Osteocyte (in vitro differentiated cells): ENCODE results near the gene EVPL. TPM values are rescaled to one million over a fixed set of nuclear protein-coding genes. Genes with fewer than 3 reads are reported as not detected.

Experiments
- DNase-seq: peaks from one replicate; pipeline ENCODE4 v3.0.0; 2021; ENCODE audit warnings: mixed read lengths; ENCODE audit not compliant: unreplicated experiment; ENCODE audit errors: extremely low spot score
- H3K27ac Mint-ChIP-seq: one replicate; pipeline ENCODE4 v1.8.0; 2021; ENCODE audit warnings: mild to moderate bottlenecking, mixed read lengths; ENCODE audit not compliant: unreplicated experiment
- H3K27me3 Mint-ChIP-seq: one replicate; pipeline ENCODE4 v1.8.0; 2021; ENCODE audit warnings: mixed read lengths; ENCODE audit not compliant: unreplicated experiment
- H3K36me3 Mint-ChIP-seq: one replicate; pipeline ENCODE4 v1.8.0; 2021; ENCODE audit warnings: mixed read lengths; ENCODE audit not compliant: unreplicated experiment
- H3K4me1 Mint-ChIP-seq: one replicate; pipeline ENCODE4 v1.8.0; 2021; ENCODE audit warnings: mixed read lengths; ENCODE audit not compliant: unreplicated experiment
- H3K4me3 Mint-ChIP-seq: one replicate; pipeline ENCODE4 v1.8.0; 2021; ENCODE audit warnings: mild to moderate bottlenecking, moderate library complexity, mixed read lengths; ENCODE audit not compliant: unreplicated experiment
- H3K9me3 Mint-ChIP-seq: one replicate; pipeline ENCODE4 v1.8.0; 2021; ENCODE audit warnings: mixed read lengths; ENCODE audit not compliant: unreplicated experiment
- CTCF ChIP-seq: fragments of 200-600 bp; sonication (generic); IDR thresholded peaks from 2 replicates; pipeline ENCODE4 v1.5.0; 2021; ENCODE audit warnings: antibody characterized with exemption, mild to moderate bottlenecking, moderate library complexity
- total RNA-seq: library from RNA; stranded (reverse); gene quantifications from 2 replicates; pipeline ENCODE4 v1.2.1, GENCODE V29; 2021

The EVPL gene
- total RNA-seq, 1 donor from 2014 or later = not detected

- TF ChIP-seq CTCF = no peak
- peaks cover 2% of the 10 kb centered on the region for H3K27me3 Mint-ChIP-seq
- no peaks in the 10 kb centered on the region for H3K36me3 Mint-ChIP-seq
- no peak overlapping the region for H3K4me3 Mint-ChIP-seq
- H3K27ac Mint-ChIP-seq = no peak overlapping the region
- peaks cover 5% of the 10 kb centered on the region for H3K4me1 Mint-ChIP-seq
- H3K9me3 Mint-ChIP-seq = no peaks in the 10 kb centered on the region
- no peak for DNase-seq
These were observed 13.7 kb downstream of the EVPL start for GRCh38 chr17:76013377-76013932.

DNA sequence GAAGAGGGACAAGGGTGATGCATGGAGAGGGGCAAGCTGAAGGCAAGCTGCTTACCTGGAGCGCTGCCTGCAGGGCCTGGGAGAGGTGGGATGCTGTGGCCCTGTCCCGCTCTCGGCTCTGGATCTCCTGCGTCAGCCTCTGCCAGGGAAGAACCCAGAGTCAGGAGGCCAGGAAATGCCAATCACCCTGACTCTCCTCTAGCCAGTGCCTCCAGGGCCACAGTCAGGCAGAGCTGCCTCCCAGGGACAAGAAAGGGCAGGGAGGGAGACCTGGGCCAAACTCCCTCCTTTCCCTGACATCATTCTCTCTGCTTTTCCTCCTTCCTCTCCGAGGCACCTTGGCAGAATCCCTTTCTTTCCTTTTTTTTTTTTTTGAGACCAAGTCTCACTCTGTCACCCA lies 15.2 kb downstream of the EVPL start:
- Mint-ChIP-seq H3K27ac (no peak overlapping the region), H3K9me3 (no peaks in the 10 kb centered on the region), H3K27me3 (peaks cover 2% of the 10 kb centered on the region), H3K4me1 (peaks cover 5% of the 10 kb centered on the region), H3K36me3 (no peaks in the 10 kb centered on the region), H3K4me3 (no peak overlapping the region)
- no peak for TF ChIP-seq CTCF
- no peak for DNase-seq

GRCh38 chr17:76009969-76010661 lies 17.0 kb downstream of the EVPL start:
- no peak for TF ChIP-seq CTCF
- Mint-ChIP-seq H3K4me3 (no peak overlapping the region), H3K9me3 (no peaks in the 10 kb centered on the region), H3K27ac (no peak overlapping the region), H3K4me1 (peaks cover 13% of the 10 kb centered on the region), H3K27me3 (no peaks in the 10 kb centered on the region), H3K36me3 (no peaks in the 10 kb centered on the region)
- no peak for DNase-seq

DNA sequence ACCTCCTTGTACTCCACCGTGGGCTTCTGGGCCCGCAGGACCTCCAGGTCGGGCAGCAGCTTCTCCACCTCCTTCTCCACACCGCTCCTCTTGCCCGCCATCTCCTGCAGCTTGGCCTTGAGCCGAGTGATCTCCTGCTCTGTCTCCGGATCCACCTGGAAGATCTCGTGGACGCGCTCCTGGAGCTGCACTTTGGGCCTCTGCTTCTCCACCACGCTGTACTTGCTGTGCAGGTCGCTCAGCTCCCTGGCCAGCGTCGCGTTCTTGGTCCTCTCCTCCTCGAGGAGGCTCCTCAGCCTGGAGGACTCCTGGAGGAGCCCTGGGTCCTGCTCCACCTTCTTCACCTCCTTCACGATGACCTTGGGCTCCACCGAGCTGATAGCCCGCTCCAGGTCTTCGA lies 17.7 kb downstream of the EVPL start:
- H3K27me3 Mint-ChIP-seq = no peaks in the 10 kb centered on the region
- no peak for TF ChIP-seq CTCF
- H3K9me3 Mint-ChIP-seq = no peaks in the 10 kb centered on the region
- H3K4me1 Mint-ChIP-seq = peaks cover 18% of the 10 kb centered on the region
- H3K4me3 Mint-ChIP-seq = no peak overlapping the region
- no peaks in the 10 kb centered on the region for H3K36me3 Mint-ChIP-seq
- no peak for DNase-seq
- H3K27ac Mint-ChIP-seq = no peak overlapping the region

GRCh38 chr17:76008630-76009425 lies 18.3 kb downstream of the EVPL start:
- peak; percentile 83 for DNase-seq
- Mint-ChIP-seq H3K27ac (no peak overlapping the region), H3K4me3 (no peak overlapping the region), H3K9me3 (no peaks in the 10 kb centered on the region), H3K27me3 (no peaks in the 10 kb centered on the region), H3K36me3 (no peaks in the 10 kb centered on the region), H3K4me1 (peaks cover 15% of the 10 kb centered on the region)
- no peak for TF ChIP-seq CTCF
